Measurements from ENCODE around the gene YOD1.

DNA sequence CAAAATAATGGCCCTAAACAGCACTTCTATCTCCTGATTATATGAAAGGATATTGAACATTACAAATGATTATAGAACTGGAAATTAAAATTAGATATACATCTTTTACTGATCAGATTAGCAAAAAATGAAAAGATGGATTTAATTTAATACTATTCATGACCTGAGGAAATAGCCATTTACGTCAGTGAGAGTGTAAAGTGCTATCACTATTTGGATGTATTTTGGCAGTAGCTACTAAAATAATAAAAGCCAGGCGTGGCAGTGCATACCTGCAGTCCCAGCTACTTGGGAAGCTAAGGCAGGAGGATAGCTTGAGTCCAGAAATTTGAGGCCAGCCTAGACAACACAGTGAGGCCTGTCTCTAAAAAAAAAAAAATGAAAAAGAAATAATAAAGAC lies 42.9 kb upstream of the YOD1 start:
- TF ChIP-seq, protein P1, sequence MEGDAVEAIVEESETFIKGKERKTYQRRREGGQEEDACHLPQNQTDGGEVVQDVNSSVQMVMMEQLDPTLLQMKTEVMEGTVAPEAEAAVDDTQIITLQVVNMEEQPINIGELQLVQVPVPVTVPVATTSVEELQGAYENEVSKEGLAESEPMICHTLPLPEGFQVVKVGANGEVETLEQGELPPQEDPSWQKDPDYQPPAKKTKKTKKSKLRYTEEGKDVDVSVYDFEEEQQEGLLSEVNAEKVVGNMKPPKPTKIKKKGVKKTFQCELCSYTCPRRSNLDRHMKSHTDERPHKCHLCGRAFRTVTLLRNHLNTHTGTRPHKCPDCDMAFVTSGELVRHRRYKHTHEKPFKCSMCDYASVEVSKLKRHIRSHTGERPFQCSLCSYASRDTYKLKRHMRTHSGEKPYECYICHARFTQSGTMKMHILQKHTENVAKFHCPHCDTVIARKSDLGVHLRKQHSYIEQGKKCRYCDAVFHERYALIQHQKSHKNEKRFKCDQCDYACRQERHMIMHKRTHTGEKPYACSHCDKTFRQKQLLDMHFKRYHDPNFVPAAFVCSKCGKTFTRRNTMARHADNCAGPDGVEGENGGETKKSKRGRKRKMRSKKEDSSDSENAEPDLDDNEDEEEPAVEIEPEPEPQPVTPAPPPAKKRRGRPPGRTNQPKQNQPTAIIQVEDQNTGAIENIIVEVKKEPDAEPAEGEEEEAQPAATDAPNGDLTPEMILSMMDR (IDR thresholded peaks at IDR 0.05; ENCODE audit: insufficient read depth, low read length, poor library complexity, severe bottlenecking): no peak
- TF ChIP-seq EZH2phosphoT487 (conservative IDR thresholded peaks at IDR 0.05; ENCODE audit: low read length): no peak

All from SU-DHL-6 (cell line).